ENCODE measurements around the gene ABCC12. TPM values are rescaled to one million over a fixed set of nuclear protein-coding genes. Genes with fewer than 3 reads are reported as not detected.

The ABCC12 gene
- total and polyA plus RNA-seq, 7 experiments from 2014 or later = not detected

DNA sequence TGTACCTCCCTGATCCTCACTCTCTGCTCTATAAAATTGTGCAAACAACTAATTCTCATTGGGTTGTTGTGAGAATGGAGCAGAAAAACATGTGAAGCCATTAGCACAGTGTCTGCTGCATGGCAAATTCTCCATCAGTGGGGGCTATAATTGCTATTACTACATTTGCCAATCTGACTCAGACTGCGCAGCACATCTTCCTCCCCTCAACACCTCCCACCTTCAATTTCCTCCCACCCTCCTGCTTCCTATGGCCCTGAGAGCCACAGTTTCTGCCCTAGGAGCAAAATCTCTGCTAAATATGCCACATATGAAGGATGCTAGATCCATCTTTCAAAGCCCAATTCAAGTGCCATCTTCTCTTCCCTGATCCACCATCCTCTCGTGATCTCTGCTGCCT lies 37.0 kb downstream of the ABCC12 start:
- Histone ChIP-seq H3K36me3 (ENCODE audit: control insufficient read depth in 2 of 3, insufficient read depth in 3 of 3, low read length in 3 of 3) (no peaks in the 10 kb centered on the region), H3K4me3 (ENCODE audit: low read length) (no peak overlapping the region), H3K9me3 (ENCODE audit: control insufficient read depth in 2 of 3, low read length in 3 of 3) (no peaks in the 10 kb centered on the region), H3K27ac (ENCODE audit: low read depth, low read length) (no peak overlapping the region), H3K27me3 (ENCODE audit: control insufficient read depth in 2 of 2, insufficient read depth in 2 of 2, low read length in 2 of 2) (no peaks in the 10 kb centered on the region), H3K4me1 (ENCODE audit: control insufficient read depth in 2 of 2, insufficient read depth in 2 of 2, low read length in 2 of 2) (no peaks in the 10 kb centered on the region)
- H3K4me3 Mint-ChIP-seq = no peak overlapping the region
- H3K27ac Mint-ChIP-seq = no peak overlapping the region
- DNase-seq (no peak), ATAC-seq (no peak)
- peaks cover 0 to 7% (median 0%) of the 10 kb centered on the region in 7 donors for H3K4me1 Mint-ChIP-seq
- CTCF ChIA-PET = interaction anchor here (0.6 kb wide), 1 partner anchor 1097 kb away, joined by 3 read pairs; no protein-coding TSS in a partner anchor
- no peaks in the 10 kb centered on the region for H3K9me3 Mint-ChIP-seq
- H3K27me3 Mint-ChIP-seq = peaks cover 0 to 14% (median 9%) of the 10 kb centered on the region in 5 donors
- intact Hi-C loops (cut with micrococcal nuclease) = no loop called here
- POLR2A ChIA-PET = no interaction called here
- H3K36me3 Mint-ChIP-seq = no peaks in the 10 kb centered on the region

DNA sequence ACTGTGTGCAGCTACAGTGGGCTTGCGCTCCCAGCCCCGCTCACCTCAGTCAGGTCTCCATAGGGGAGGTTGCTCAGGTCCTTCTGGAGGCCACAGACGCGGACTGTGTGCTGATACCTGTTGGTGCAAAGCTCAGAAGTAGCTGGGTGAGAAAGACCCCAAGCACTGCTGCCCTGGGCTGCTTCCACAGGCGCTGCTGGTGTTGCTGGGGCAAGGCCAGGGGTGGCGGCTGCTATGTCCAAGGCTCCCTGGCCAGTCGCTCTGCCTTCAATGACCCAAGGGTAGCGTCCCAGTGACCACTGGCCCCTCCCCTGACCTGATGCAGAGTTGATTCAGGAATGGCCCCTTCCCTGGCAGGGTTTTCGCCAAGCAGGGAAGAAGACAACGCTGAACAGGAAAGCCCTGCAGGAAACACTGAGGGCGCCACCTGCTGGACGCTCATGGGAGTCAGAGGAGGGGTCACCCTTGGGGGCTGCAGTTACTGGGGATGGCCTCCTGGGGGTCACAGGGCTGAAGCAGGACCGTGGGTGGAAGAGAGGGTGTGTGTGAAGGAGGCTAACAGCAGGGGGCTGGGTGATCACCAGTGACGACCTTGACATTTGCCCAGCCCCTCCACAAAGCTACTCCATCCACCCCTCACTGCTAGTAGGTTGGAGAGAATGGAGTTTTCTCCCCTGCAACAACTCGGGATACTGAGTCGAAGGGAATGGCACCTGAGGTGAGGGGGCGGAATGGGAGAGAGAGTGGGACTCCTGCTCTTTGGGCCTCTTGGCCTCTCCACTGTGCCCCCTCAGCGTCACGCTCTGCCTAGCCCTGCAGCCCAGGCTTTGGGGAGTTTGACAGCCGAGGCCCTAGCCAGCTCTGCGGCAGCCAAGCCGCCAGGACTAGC lies 38.3 kb downstream of the ABCC12 start:
- ATAC-seq = peak; percentile 67
- Mint-ChIP-seq H3K27ac (no peak overlapping the region), H3K36me3 (no peaks in the 10 kb centered on the region), H3K4me3 (no peak overlapping the region), H3K9me3 (no peaks in the 10 kb centered on the region), H3K27me3 (peaks cover 0 to 16% (median 9%) of the 10 kb centered on the region in 5 donors), H3K4me1 (peaks cover 0 to 3% (median 0%) of the 10 kb centered on the region in 7 donors)
- H3K36me3 ChIP-seq (ENCODE audit: control insufficient read depth in 2 of 3, insufficient read depth in 3 of 3, low read length in 3 of 3) = no peaks in the 10 kb centered on the region
- POLR2A ChIA-PET = no interaction called here
- CTCF ChIA-PET = interaction anchor here (0.8 to 0.9 kb wide), 2 partner anchors 29 to 976 kb away, joined by 3 to 4 read pairs; no protein-coding TSS in a partner anchor
- H3K4me1 ChIP-seq (ENCODE audit: control insufficient read depth in 2 of 2, insufficient read depth in 2 of 2, low read length in 2 of 2) = no peaks in the 10 kb centered on the region
- no peaks in the 10 kb centered on the region for H3K27me3 ChIP-seq (ENCODE audit: control insufficient read depth in 2 of 2, insufficient read depth in 2 of 2, low read length in 2 of 2)
- no peak overlapping the region for H3K27ac ChIP-seq (ENCODE audit: low read depth, low read length)
- H3K4me3 ChIP-seq (ENCODE audit: low read length) = no peak overlapping the region
- no peaks in the 10 kb centered on the region for H3K9me3 ChIP-seq (ENCODE audit: control insufficient read depth in 2 of 3, low read length in 3 of 3)
- DNase-seq = peak; percentile 7 to 54 (median 26)
- intact Hi-C loops (cut with micrococcal nuclease) = loop anchor here in 1 of 2 donors (1.0 to 2.0 kb wide), 2 partner anchors 976 to 1079 kb away; no protein-coding TSS in a partner anchor

DNA sequence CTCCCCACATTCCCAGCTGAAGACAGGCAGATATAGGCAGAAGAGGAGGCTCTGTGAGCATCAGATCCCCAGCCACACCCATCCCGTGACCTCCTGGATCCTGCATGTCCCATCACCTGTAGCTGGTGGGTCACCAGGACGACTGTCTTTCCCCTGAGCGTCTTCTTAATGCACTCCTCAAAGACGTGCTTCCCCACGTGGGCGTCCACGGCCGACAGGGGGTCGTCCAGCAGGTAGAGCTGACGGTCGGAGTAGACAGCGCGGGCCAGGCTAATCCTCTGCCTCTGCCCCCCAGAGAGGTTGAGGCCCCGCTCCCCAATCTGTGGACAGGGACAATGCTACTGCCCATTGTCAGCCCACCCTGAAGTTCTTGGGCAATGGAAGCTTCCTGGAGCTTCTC lies 40.5 kb downstream of the ABCC12 start:
- Mint-ChIP-seq H3K36me3 (no peaks in the 10 kb centered on the region), H3K27ac (no peak overlapping the region), H3K27me3 (peaks cover 0 to 22% (median 9%) of the 10 kb centered on the region in 5 donors), H3K4me3 (no peak overlapping the region), H3K9me3 (no peaks in the 10 kb centered on the region), H3K4me1 (no peaks in the 10 kb centered on the region)
- ChIA-PET POLR2A (no interaction called here), CTCF (no interaction called here)
- Histone ChIP-seq H3K4me1 (ENCODE audit: control insufficient read depth in 2 of 2, insufficient read depth in 2 of 2, low read length in 2 of 2) (no peaks in the 10 kb centered on the region), H3K27me3 (ENCODE audit: control insufficient read depth in 2 of 2, insufficient read depth in 2 of 2, low read length in 2 of 2) (no peaks in the 10 kb centered on the region), H3K9me3 (ENCODE audit: control insufficient read depth in 2 of 3, low read length in 3 of 3) (no peaks in the 10 kb centered on the region), H3K36me3 (ENCODE audit: control insufficient read depth in 2 of 3, insufficient read depth in 3 of 3, low read length in 3 of 3) (no peaks in the 10 kb centered on the region), H3K4me3 (ENCODE audit: low read length) (no peak overlapping the region), H3K27ac (ENCODE audit: low read depth, low read length) (no peak overlapping the region)
- ATAC-seq (no peak), DNase-seq (no peak)
- intact Hi-C loops (cut with micrococcal nuclease) = no loop called here

DNA sequence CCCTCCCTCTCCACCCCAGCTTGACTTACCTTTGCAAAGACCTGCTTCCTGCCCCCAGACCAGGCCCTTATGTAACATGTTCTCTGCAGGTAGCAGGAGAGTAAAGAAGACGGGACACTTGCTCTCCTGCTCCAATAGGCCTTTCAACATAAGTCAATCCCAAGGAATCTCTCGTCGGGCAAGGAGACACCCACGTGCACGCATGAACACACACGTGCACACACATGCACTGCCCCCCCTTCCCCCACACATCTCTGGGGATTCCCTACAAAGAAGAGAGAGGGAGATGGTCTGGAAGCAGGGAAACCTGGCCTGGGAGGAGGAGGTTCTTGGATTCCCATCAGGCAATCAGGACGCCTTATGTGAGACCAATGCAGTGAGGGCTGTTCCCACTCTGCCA lies 41.4 kb downstream of the ABCC12 start:
- H3K4me1 ChIP-seq (ENCODE audit: control insufficient read depth in 2 of 2, insufficient read depth in 2 of 2, low read length in 2 of 2) = no peaks in the 10 kb centered on the region
- no peak overlapping the region for H3K4me3 ChIP-seq (ENCODE audit: low read length)
- H3K36me3 ChIP-seq (ENCODE audit: control insufficient read depth in 2 of 3, insufficient read depth in 3 of 3, low read length in 3 of 3) = no peaks in the 10 kb centered on the region
- DNase-seq (no peak), ATAC-seq (no peak)
- Mint-ChIP-seq H3K4me3 (no peak overlapping the region), H3K36me3 (no peaks in the 10 kb centered on the region), H3K9me3 (no peaks in the 10 kb centered on the region), H3K27ac (no peak overlapping the region), H3K27me3 (peaks cover 0 to 22% (median 9%) of the 10 kb centered on the region in 5 donors), H3K4me1 (no peaks in the 10 kb centered on the region)
- intact Hi-C loops (cut with micrococcal nuclease) = no loop called here
- POLR2A ChIA-PET = no interaction called here
- H3K9me3 ChIP-seq (ENCODE audit: control insufficient read depth in 2 of 3, low read length in 3 of 3) = no peaks in the 10 kb centered on the region
- no peak overlapping the region for H3K27ac ChIP-seq (ENCODE audit: low read depth, low read length)
- CTCF ChIA-PET = no interaction called here
- no peaks in the 10 kb centered on the region for H3K27me3 ChIP-seq (ENCODE audit: control insufficient read depth in 2 of 2, insufficient read depth in 2 of 2, low read length in 2 of 2)

DNA sequence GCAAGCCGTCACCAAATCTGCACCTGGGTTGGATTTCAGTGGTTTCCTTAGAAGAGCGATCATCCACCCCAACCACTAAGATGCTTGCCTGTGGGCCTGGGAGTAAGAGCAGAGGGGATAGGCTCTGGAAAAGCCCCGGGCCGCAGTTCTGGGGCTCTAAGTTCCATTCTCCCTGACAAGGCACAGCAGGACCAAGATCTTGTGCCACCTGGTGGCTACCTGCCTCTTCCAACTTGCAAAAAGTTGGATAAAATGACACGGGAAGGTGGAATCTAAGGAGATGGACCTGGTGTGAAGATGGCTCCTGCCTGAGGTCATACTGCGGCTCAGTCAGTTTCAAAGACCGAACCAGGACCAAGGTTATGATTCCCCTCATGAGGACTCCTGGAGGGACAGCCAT lies 42.3 kb downstream of the ABCC12 start:
- Histone ChIP-seq H3K4me1 (ENCODE audit: control insufficient read depth in 2 of 2, insufficient read depth in 2 of 2, low read length in 2 of 2) (no peaks in the 10 kb centered on the region), H3K4me3 (ENCODE audit: low read length) (no peak overlapping the region), H3K27me3 (ENCODE audit: control insufficient read depth in 2 of 2, insufficient read depth in 2 of 2, low read length in 2 of 2) (no peaks in the 10 kb centered on the region), H3K27ac (ENCODE audit: low read depth, low read length) (no peak overlapping the region), H3K9me3 (ENCODE audit: control insufficient read depth in 2 of 3, low read length in 3 of 3) (no peaks in the 10 kb centered on the region), H3K36me3 (ENCODE audit: control insufficient read depth in 2 of 3, insufficient read depth in 3 of 3, low read length in 3 of 3) (no peaks in the 10 kb centered on the region)
- Mint-ChIP-seq H3K27me3 (peaks cover 0 to 22% (median 9%) of the 10 kb centered on the region in 5 donors), H3K9me3 (no peaks in the 10 kb centered on the region), H3K4me3 (no peak overlapping the region), H3K27ac (no peak overlapping the region), H3K36me3 (no peaks in the 10 kb centered on the region), H3K4me1 (no peaks in the 10 kb centered on the region)
- intact Hi-C loops (cut with micrococcal nuclease) = loop anchor here in 1 of 2 donors (1.0 kb wide), 1 partner anchor 972 kb away; no protein-coding TSS in a partner anchor
- ChIA-PET POLR2A (no interaction called here), CTCF (no interaction called here)
- DNase-seq (no peak), ATAC-seq (no peak)

DNA sequence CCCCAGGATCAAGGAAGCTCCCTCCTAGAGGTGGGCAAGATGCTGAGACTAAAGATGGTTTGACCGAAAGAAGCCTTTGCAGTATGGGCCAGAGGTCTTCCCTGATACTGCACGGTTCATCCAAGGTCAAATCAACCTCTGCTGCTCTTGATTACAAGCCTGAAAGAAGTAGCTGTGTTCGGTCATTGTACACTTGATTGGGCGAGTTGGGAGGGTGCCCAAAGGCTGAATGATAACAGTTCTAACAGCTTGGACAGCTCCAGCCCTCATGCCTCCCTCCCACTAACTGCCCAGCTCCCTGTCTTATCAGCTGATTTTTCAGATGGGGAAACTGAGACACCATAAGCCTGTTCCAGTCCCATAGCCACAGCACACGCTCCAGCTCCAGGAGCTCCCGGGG lies 42.8 kb downstream of the ABCC12 start:
- Histone ChIP-seq H3K9me3 (ENCODE audit: control insufficient read depth in 2 of 3, low read length in 3 of 3) (no peaks in the 10 kb centered on the region), H3K27me3 (ENCODE audit: control insufficient read depth in 2 of 2, insufficient read depth in 2 of 2, low read length in 2 of 2) (no peaks in the 10 kb centered on the region), H3K36me3 (ENCODE audit: control insufficient read depth in 2 of 3, insufficient read depth in 3 of 3, low read length in 3 of 3) (no peaks in the 10 kb centered on the region), H3K4me1 (ENCODE audit: control insufficient read depth in 2 of 2, insufficient read depth in 2 of 2, low read length in 2 of 2) (no peaks in the 10 kb centered on the region), H3K27ac (ENCODE audit: low read depth, low read length) (no peak overlapping the region), H3K4me3 (ENCODE audit: low read length) (no peak overlapping the region)
- no peak for DNase-seq
- H3K36me3 Mint-ChIP-seq = no peaks in the 10 kb centered on the region
- POLR2A ChIA-PET = no interaction called here
- peaks cover 0 to 22% (median 9%) of the 10 kb centered on the region in 5 donors for H3K27me3 Mint-ChIP-seq
- H3K4me3 Mint-ChIP-seq = no peak overlapping the region
- intact Hi-C loops (cut with micrococcal nuclease) = loop anchor here in 1 of 2 donors (1.0 kb wide), 1 partner anchor 972 kb away; no protein-coding TSS in a partner anchor
- no peaks in the 10 kb centered on the region for H3K9me3 Mint-ChIP-seq
- no peaks in the 10 kb centered on the region for H3K4me1 Mint-ChIP-seq
- CTCF ChIA-PET = interaction anchor here (0.7 kb wide), 1 partner anchor 823 kb away, joined by 3 read pairs; no protein-coding TSS in a partner anchor
- no peak overlapping the region for H3K27ac Mint-ChIP-seq
- ATAC-seq = no peak
